Effector memory CD8-positive, alpha-beta T cell (primary cell): ENCODE measurements around the gene LRP1B.

Experiments
- ATAC-seq: fragments of 150-1000 bp; cut with Tn5 transposase; replicated peaks from 2 replicates; pipeline ENCODE4 v1.10.0; 2021; ENCODE audit warnings: mild to moderate bottlenecking, moderate library complexity
- DNase-seq, 3 experiments: peaks; one replicate each; pipeline ENCODE4 v3.0.0; 2021
- H3K27ac Mint-ChIP-seq, 2 donors: one replicate each; pipeline ENCODE4 v1.8.0; 2022; ENCODE audit warnings: mild to moderate bottlenecking in 2 of 2, mixed read lengths in 2 of 2, moderate library complexity in 2 of 2
- H3K27me3 Mint-ChIP-seq, 2 donors: one replicate each; pipeline ENCODE4 v1.8.0; 2022; ENCODE audit warnings: mixed read lengths in 2 of 2
- H3K36me3 Mint-ChIP-seq: one replicate; pipeline ENCODE4 v1.8.0; 2022; ENCODE audit warnings: mild to moderate bottlenecking, moderate library complexity, mixed read lengths; ENCODE audit not compliant: insufficient read depth
- H3K4me1 Mint-ChIP-seq, 2 donors: one replicate each; pipeline ENCODE4 v1.8.0; 2022; ENCODE audit warnings: low read depth in 2 of 2, mixed read lengths in 2 of 2
- H3K4me3 Mint-ChIP-seq, 2 donors: one replicate each; pipeline ENCODE4 v1.8.0; 2022; ENCODE audit warnings: mild to moderate bottlenecking in 2 of 2, mixed read lengths in 2 of 2, moderate library complexity in 2 of 2
- H3K9me3 Mint-ChIP-seq, 2 donors: one replicate each; pipeline ENCODE4 v1.8.0; 2022; ENCODE audit warnings: mixed read lengths in 2 of 2

LRP1B gene

GRCh38 chr2:140597205-140597604 lies 1533.6 kb downstream of the LRP1B start:
- Mint-ChIP-seq H3K4me1 (no peaks in the 10 kb centered on the region), H3K27me3 (no peaks in the 10 kb centered on the region), H3K36me3 (no peaks in the 10 kb centered on the region), H3K4me3 (no peak overlapping the region), H3K27ac (no peak overlapping the region), H3K9me3 (peaks cover 6 to 7% of the 10 kb centered on the region in 2 donors)
- no peak for DNase-seq
- no peak for ATAC-seq

GRCh38 chr2:140596447-140596846 lies 1534.4 kb downstream of the LRP1B start:
- H3K27ac Mint-ChIP-seq: no peak overlapping the region
- no peaks in the 10 kb centered on the region for H3K27me3 Mint-ChIP-seq

GRCh38 chr2:140595107-140595506 lies 1535.7 kb downstream of the LRP1B start:
- Mint-ChIP-seq H3K9me3 (peaks cover 7 to 8% of the 10 kb centered on the region in 2 donors), H3K27me3 (no peaks in the 10 kb centered on the region), H3K36me3 (no peaks in the 10 kb centered on the region), H3K27ac (no peak overlapping the region), H3K4me1 (no peaks in the 10 kb centered on the region), H3K4me3 (no peak overlapping the region)
- DNase-seq: no peak
- no peak for ATAC-seq

More at GRCh38 chr2:140596447-140596846, 1534.4 kb downstream of the LRP1B start:
- H3K9me3 Mint-ChIP-seq: peaks cover 6 to 7% of the 10 kb centered on the region in 2 donors
- DNase-seq (no peak), ATAC-seq (no peak)
- no peaks in the 10 kb centered on the region for H3K36me3 Mint-ChIP-seq
- H3K4me3 Mint-ChIP-seq: no peak overlapping the region
- H3K4me1 Mint-ChIP-seq: no peaks in the 10 kb centered on the region

- Mint-ChIP-seq H3K9me3 (peaks cover 7 to 10% of the 10 kb centered on the region in 2 donors), H3K27me3 (no peaks in the 10 kb centered on the region), H3K4me3 (no peak overlapping the region), H3K4me1 (no peaks in the 10 kb centered on the region), H3K36me3 (no peaks in the 10 kb centered on the region), H3K27ac (no peak overlapping the region)
- DNase-seq: no peak
- ATAC-seq: no peak
These were observed 1537.7 kb downstream of the LRP1B start for GRCh38 chr2:140593132-140593531.

- Mint-ChIP-seq H3K4me1 (no peaks in the 10 kb centered on the region), H3K27me3 (no peaks in the 10 kb centered on the region), H3K36me3 (no peaks in the 10 kb centered on the region), H3K4me3 (no peak overlapping the region), H3K9me3 (peaks cover 4 to 13% of the 10 kb centered on the region in 2 donors), H3K27ac (no peak overlapping the region)
- DNase-seq: no peak
- ATAC-seq: no peak
These were observed 1541.1 kb downstream of the LRP1B start for GRCh38 chr2:140589696-140590095.

GRCh38 chr2:140589273-140589672 lies 1541.5 kb downstream of the LRP1B start:
- ATAC-seq: no peak
- Mint-ChIP-seq H3K9me3 (peaks cover 4 to 9% of the 10 kb centered on the region in 2 donors), H3K4me1 (no peaks in the 10 kb centered on the region), H3K27me3 (no peaks in the 10 kb centered on the region), H3K4me3 (no peak overlapping the region), H3K36me3 (no peaks in the 10 kb centered on the region), H3K27ac (no peak overlapping the region)
- no peak for DNase-seq

- H3K27ac Mint-ChIP-seq: no peak overlapping the region
- H3K4me1 Mint-ChIP-seq: no peaks in the 10 kb centered on the region
- peaks cover 8 to 9% of the 10 kb centered on the region in 2 donors for H3K9me3 Mint-ChIP-seq
- no peaks in the 10 kb centered on the region for H3K36me3 Mint-ChIP-seq
- H3K27me3 Mint-ChIP-seq: no peaks in the 10 kb centered on the region
- DNase-seq (no peak), ATAC-seq (no peak)
- H3K4me3 Mint-ChIP-seq: no peak overlapping the region
These were observed 1544.4 kb downstream of the LRP1B start for GRCh38 chr2:140586379-140586778.

GRCh38 chr2:140585016-140585415 lies 1545.8 kb downstream of the LRP1B start:
- H3K4me1 Mint-ChIP-seq: no peaks in the 10 kb centered on the region
- no peak overlapping the region for H3K4me3 Mint-ChIP-seq
- ATAC-seq (no peak), DNase-seq (no peak)
- H3K36me3 Mint-ChIP-seq: no peaks in the 10 kb centered on the region
- H3K27ac Mint-ChIP-seq: no peak overlapping the region
- H3K9me3 Mint-ChIP-seq: peaks cover 6 to 9% of the 10 kb centered on the region in 2 donors
- no peaks in the 10 kb centered on the region for H3K27me3 Mint-ChIP-seq

- no peak overlapping the region for H3K4me3 Mint-ChIP-seq
- peaks cover 6 to 9% of the 10 kb centered on the region in 2 donors for H3K9me3 Mint-ChIP-seq
- no peak overlapping the region for H3K27ac Mint-ChIP-seq
- DNase-seq (no peak), ATAC-seq (no peak)
- no peaks in the 10 kb centered on the region for H3K27me3 Mint-ChIP-seq
- no peaks in the 10 kb centered on the region for H3K36me3 Mint-ChIP-seq
- no peaks in the 10 kb centered on the region for H3K4me1 Mint-ChIP-seq
These were observed 1546.3 kb downstream of the LRP1B start for GRCh38 chr2:140584471-140584870.

GRCh38 chr2:140580532-140581151 lies 1550.2 kb downstream of the LRP1B start:
- no peak for ATAC-seq
- Mint-ChIP-seq H3K9me3 (peaks cover 0 to 5% of the 10 kb centered on the region in 2 donors), H3K4me3 (no peak overlapping the region), H3K27ac (no peak overlapping the region), H3K36me3 (no peaks in the 10 kb centered on the region), H3K27me3 (no peaks in the 10 kb centered on the region), H3K4me1 (no peaks in the 10 kb centered on the region)
- DNase-seq: no peak

GRCh38 chr2:140577453-140577852 lies 1553.4 kb downstream of the LRP1B start:
- no peak for ATAC-seq
- no peaks in the 10 kb centered on the region for H3K36me3 Mint-ChIP-seq

GRCh38 chr2:140567734-140568133 lies 1563.1 kb downstream of the LRP1B start:
- Mint-ChIP-seq H3K36me3 (no peaks in the 10 kb centered on the region), H3K4me3 (no peak overlapping the region), H3K27ac (no peak overlapping the region), H3K4me1 (no peaks in the 10 kb centered on the region), H3K9me3 (peaks cover 7 to 17% of the 10 kb centered on the region in 2 donors), H3K27me3 (no peaks in the 10 kb centered on the region)
- no peak for ATAC-seq
- no peak for DNase-seq

More at GRCh38 chr2:140577453-140577852, 1553.4 kb downstream of the LRP1B start:
- DNase-seq: no peak
- no peak overlapping the region for H3K4me3 Mint-ChIP-seq
- H3K27me3 Mint-ChIP-seq: no peaks in the 10 kb centered on the region
- H3K4me1 Mint-ChIP-seq: no peaks in the 10 kb centered on the region
- H3K9me3 Mint-ChIP-seq: peaks cover 5 to 6% of the 10 kb centered on the region in 2 donors
- H3K27ac Mint-ChIP-seq: no peak overlapping the region

GRCh38 chr2:140565756-140566155 lies 1565.1 kb downstream of the LRP1B start:
- no peak overlapping the region for H3K4me3 Mint-ChIP-seq
- no peak overlapping the region for H3K27ac Mint-ChIP-seq
- H3K9me3 Mint-ChIP-seq: peaks cover 7 to 9% of the 10 kb centered on the region in 2 donors
- DNase-seq (no peak), ATAC-seq (no peak)
- no peaks in the 10 kb centered on the region for H3K27me3 Mint-ChIP-seq
- H3K36me3 Mint-ChIP-seq: no peaks in the 10 kb centered on the region
- H3K4me1 Mint-ChIP-seq: no peaks in the 10 kb centered on the region

GRCh38 chr2:140555701-140556100 lies 1575.1 kb downstream of the LRP1B start:
- Mint-ChIP-seq H3K27ac (no peak overlapping the region), H3K27me3 (no peaks in the 10 kb centered on the region), H3K4me3 (no peak overlapping the region), H3K9me3 (peaks cover 13 to 14% of the 10 kb centered on the region in 2 donors), H3K4me1 (no peaks in the 10 kb centered on the region), H3K36me3 (no peaks in the 10 kb centered on the region)
- DNase-seq: no peak
- no peak for ATAC-seq
